ENCODE results near the gene ZP1.
"Not testable (repeated sequence)": the region's sequence is repeated elsewhere in the genome, so short reads cannot be mapped to it uniquely, and the experiment has no call there.

The ZP1 gene

DNA sequence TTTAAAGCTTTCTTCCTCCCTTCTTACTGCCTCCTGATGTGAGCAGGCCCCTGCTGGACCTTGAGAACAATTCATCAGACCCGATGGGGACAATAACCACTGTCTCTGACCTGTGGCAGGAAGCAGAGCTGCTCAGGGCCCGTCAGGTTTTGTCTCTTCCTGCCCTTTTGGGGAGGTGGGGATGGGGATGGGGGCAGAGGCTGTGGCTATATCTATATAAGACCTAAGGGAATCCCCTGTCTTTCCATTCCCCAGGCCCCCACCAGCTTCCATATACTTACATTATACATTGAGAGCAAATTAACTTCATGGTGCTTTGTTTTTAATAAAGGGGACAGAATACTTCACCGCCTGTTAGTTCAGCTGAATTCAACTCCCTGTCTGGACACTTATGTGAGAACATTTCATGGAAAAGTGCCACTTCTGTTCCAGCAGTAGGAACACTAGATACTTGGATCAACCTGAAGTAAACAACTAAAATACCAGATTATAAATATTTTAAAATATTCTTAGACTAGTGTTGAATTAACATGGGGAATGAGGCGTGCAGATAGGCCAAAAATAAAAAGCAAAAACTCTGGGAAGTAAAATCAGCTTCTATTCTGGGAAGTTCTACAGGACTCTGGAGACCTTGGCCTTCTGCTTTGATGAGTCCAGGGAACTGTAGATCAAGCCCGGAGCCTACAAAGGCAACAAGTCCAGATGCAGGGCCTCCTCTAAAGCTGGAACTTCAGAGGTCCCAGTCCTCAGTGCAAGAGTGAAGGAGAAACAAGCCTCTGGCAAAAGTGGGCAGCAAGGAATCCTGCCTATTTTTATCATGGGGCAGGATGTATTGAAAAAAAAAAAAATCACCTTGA is 11.1 kb downstream of the ZP1 start:
- DNase-seq, result no peak

DNA sequence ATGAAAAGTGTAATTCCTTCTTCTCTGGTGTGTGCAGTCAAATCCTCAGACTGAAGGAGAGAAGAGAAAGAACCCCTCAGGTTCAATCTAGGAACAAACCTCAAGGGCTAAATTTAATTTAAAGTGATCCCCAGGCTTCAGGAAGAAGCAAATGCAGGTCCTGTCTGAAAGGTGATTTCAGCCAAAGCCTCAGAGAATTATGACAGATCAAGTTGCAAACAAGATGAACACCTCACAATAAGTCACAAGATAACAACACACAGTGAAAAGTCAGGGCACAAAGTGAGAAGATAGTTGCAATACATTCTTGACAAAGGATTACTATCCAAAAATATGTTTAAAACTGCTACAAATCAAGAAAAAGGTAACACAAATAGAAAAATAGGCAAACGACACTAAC is 11.8 kb downstream of the ZP1 start:
- DNase-seq, result no peak

DNA sequence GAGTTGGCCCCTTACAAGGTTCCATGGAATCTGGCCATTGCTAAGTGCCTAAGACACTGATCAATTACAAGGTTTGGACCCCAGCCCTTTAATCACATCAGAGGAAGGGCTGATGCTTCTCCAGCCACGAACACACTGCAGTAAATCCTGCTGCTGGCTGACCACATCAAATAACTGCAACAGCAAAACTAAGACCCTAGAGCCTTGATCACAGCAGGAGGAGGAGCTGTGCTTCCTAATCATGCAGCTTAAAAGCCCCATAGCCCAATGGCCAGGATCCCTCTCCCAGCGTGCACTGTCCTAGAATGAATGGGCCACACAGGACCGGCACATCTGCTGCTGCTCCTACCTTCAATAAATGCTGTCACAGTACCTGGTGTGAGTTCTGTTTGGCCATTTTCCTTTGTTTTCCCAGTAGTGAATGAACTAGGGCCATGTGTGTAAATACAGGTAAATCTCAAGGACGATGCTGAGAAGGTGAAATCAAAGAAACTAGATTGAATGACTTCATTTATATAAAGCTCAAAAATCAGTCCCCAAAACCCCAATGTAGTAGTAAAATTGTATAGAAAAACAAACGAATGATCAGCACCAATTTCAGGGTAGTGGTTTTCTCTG is 12.7 kb downstream of the ZP1 start:
- no peak for DNase-seq

DNA sequence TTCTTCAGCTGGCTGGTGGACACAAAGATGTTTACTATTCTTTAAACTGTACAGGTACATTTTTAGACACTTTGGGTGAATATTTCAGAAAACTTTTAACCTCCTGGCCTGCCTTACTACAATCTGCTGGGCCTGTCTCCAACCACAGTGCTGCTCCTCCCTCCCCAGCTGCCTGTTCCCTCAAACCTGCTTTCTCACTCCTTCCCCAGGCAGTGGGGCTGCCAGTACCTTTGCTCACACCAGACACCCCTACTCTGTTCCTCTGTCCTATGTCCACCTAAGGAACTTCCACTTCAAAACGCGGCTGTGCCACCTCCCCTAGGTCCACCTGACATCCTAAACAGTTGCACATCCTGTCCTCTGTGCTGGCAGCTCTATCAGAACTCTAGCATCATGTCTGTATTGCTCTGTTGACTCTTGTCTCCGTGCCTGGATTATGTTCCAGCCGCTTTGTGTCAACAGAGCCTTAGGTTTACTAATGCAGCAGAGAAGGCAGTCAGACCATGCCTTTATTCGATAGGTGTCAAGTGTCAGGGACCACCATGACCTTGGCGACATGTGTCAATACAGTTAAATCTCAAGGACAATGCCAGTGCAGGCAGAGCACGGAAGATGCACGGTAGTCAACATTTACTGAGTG is 13.4 kb downstream of the ZP1 start:
- DNase-seq, result no peak

DNA sequence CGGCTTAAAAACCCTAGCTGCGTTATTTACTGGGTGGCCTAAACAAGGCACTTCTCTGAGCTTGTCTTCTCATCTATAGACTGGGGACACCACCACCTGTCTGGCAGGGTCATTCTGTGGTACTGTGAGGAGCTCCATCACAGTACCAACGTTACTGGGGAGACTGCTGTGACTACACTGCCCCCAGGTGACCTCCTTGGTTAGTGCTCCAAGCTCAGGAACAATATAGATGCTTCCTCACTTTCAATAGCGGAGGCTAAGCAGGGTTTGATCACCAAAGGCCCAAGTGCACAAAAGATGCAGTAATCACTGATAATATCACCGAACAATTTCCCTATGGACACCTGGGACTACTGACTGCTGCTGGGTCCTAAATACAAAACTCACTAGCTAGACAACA is 20.2 kb downstream of the ZP1 start:
- peak; percentile 29 for DNase-seq

DNA sequence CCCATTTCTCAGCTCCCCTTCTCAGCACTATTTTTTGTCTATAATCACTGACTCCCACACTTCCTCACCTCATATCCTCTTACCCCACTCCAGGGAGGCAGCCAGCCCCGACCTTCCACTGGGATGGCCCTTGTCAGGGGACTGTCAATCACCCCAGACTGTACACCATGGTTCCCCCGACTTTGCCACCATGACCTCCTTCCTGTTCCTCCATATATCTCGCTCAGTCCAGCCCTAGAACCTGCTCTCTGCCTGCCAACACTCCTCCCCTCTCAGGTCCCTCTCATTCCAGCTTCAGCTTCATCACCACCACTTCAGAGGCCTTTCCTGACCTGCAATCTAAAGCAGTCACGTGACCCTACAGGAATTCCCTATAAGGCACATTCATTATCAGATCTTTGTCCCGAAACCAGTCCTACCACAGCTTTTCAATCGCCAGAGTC is 22.5 kb downstream of the ZP1 start:
- DNase-seq, result no peak

DNA sequence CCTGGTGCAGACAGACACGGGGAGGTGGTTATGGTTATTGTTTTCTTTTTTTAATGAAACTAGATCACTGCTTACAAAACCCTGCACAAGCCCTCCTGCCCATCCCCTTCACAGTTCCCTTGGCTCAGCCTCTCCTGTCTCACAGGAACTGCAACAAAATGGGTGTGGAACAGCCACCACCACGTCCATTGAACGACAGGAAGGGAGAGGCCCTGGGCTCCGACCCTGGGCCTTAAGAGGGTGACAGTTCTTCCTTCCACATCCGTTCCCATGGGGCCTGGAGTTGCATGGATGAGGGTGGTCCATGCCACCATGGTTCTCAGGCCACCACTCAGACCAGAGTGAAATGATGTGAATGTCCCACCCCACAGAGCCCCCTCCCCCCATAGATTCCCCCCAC is 23.4 kb downstream of the ZP1 start:
- DNase-seq, result no peak

DNA sequence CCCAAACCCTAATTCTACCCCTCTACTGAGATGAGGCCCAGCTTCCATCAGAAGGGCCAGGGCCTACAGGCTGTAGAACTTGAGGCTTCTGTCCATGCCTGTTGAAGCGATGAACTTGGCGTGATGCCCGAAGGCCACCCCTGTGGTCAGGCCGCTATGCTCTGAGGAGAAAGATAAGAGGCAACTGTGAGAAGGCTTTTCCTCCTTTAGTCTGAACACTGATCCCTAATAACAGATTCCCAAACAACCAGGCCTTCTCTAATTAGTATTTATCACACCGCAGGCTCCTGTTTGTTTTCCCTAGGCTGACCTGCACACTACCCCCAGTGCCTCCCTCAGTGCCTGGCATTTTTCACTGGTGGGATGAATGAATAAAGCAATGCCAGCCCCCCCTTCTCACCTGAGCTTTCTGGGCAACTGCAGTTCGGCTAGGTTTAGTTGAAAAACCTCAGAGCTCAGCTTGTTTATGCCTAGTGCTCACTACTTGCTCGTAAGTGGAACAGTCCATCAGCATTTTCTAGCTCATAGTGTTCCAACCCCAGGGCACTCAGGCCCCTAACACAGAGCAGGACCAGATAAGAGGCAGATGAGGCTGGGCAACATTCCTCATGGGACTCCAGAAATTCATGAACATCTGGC is 23.9 kb downstream of the ZP1 start:
- no peak for DNase-seq

DNA sequence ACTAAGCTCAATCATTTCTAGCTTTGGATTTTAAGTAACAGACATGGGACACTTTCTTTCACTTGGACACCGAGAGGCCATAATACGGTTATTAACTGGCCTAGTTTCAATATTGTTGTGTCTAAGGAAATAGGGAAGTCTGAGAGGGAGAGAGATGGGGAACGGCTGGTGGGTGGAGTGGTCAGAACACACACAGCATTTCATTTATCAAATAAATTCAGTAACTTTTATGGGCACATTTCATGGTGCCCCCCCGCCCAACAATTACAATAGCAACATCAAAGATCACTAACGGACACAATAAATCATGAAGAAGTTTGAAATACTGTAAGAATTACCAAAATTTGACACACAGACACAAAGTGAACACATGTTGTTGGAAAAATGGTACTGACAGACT is 28.3 kb downstream of the ZP1 start:
- DNase-seq, result no peak

DNA sequence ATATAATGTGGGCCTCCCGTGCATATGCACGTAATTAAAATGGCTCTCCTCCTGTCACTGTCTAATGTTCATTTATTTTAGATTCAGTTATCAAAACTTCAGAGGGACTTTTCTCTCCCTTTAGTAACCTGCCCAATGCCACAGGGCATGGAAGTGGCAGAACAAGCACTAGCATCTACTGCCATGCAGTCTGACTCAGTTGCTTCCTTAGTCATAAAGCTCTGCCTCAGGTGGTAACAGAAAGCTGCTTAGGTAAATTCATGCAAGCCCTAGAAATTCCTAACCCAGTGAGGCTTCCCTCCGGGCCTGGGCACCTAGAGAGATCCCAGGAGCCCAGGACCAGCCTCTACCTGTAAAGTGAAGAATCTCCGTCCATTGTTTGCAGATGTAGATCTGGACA is 30.2 kb downstream of the ZP1 start:
- no peak for DNase-seq

DNA sequence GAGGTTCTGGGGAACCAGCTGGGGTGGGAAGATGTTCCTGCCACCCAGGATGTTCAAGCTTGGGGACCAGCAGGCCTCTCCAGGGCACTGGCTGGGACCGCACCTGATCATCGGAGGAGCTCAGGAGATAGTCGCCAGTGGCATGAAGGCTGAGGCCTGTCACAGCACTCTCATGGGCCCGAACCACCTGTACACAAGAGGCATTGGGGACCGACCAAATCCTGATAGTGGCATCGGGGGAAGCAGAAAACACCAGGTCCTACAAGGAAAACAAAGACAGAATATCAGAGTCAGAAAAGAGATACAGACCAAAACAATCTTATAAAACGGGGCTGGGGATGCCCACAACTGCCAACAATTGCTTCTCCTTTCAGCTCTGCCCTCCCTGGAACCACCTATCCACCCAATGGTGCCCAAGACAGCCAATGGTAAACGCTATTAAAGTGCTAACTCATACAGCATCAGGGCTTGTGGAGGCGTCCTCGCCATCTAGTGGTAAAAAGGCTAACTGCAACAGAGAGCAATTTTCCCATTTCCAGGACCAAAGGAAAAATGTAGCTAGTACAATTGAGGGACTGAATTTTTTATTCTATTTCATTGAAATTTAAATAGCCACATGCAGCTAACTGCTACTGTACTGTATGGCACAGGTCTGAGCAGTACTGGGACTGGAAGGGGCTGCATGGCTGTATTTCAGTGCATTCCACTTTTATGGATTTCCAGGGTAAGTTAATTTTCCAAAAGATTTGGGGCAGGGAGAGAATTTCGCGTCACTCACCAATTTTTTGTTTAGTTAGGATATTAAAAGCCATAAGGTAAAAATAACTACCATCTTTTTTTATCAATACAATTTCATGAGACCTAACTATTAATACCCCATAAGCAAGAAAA is 31.9 kb downstream of the ZP1 start:
- DNase-seq, result peak; percentile 35

DNA sequence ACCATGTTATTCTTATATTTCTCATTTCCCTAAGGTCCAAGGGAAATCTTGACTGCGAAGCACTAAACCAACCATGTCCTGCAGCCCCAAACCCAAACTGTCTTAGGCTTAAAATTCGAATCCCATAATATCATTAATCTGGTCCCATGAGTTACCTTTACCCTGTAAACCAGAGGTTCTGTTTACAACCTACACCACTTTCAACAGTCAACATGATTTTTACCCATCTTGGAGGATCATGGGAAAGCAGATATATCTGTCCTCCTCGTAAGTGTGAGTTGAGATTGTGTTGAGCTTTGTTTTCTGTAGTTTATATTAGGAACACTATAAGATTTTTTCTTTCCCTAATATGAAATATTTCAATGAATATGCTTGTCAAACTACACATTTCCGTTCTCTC is 32.6 kb downstream of the ZP1 start:
- DNase-seq, result no peak

DNA sequence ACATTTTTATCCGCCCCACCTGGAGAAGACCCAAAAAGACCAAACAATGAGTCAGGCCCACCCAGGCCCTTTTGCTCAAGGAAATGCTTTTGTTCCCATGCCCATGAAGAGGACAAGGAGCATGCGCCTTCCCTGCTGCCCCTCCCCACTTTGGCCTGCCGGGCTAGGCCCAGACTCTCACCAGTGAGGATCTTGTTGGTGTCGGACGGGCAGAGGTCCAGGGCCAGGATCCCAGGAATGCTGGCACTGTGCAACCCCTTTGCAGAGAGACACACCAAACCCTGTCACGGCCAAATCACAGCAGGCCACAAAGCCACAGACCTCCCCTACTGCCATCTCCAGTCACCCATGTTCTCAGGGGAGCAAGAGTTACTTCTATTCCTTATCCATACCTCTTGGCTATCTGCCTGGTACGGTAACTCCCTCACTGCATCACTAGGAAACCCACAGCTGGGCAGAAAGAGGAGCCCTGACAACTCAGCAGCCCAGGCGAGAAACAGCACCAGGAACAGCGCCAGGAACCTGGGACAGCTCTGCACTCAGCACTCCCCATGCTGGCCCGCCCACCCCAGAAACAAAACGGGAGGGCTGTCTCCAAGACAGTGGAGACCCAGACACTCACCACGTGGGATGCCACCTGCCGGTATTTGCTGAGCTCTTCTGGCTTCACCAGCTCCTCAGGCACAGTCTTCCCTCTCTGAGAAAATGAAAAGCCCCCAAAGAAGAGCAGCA is 33.5 kb downstream of the ZP1 start:
- DNase-seq, result no peak

DNA sequence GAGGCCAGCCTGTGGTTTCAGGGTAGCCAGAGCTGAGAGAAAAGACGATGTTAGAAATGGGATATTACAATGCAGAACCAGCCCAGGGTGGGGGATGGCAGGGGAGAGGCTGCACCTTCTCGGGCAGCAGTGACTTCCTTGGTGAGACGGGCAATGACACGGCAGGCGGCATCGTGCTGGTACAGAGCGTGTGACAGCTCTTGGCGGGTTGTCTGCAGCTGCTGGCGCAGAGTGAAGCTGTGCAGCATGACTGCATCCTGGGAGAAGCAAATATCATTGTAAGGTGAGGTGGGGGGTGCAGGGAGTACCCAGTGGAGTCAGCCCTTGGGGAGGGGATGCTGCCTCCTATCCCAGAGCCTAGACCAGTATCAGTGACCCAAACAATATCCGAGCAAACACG is 35.3 kb downstream of the ZP1 start:
- DNase-seq, result no peak

DNA sequence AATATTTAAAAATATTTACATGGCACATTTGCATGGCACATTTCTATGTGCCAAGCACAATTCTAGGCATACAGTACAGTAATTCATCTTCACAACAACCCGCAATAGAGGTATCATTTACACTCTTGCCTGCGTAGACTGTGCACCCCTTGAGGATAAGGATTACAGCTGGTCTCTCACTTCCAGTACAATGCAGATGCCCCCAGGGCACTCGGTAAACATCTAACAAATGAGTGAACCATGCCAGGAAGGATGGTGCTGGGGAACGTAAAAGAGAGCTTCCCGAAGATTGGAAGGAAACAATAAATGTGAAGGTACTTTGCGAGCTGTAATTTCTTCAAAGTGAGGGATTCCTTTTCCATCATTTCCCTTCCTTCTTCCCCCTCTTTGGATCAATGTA is 37.7 kb downstream of the ZP1 start:
- no peak for DNase-seq

DNA sequence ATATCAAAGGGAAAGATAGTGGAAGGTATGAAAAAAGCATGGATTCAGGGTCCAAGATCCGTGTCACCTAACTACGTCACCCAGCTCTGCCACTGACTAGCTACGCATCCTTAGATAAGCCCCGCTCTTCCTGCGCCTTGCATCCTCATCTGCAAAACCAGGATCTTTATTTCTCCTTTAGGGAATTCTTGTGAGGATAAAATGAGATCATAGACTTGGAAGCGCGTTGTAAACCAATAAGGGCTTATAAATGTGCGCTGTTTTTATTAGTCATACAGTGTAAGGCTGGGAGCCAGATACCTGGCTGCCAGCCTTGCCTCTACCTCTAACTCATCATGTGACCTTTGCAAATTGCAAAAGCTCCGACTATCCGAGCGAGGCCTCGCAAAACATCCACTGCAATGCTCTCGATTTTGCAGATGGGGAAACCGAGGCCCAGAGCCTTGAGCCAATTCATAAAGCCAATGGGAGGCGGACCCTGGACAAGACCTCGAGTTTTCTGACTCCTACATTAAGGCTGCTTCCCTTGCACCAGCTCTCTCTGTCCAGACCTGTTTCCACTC is 38.3 kb downstream of the ZP1 start:
- DNase-seq, result no peak

DNA sequence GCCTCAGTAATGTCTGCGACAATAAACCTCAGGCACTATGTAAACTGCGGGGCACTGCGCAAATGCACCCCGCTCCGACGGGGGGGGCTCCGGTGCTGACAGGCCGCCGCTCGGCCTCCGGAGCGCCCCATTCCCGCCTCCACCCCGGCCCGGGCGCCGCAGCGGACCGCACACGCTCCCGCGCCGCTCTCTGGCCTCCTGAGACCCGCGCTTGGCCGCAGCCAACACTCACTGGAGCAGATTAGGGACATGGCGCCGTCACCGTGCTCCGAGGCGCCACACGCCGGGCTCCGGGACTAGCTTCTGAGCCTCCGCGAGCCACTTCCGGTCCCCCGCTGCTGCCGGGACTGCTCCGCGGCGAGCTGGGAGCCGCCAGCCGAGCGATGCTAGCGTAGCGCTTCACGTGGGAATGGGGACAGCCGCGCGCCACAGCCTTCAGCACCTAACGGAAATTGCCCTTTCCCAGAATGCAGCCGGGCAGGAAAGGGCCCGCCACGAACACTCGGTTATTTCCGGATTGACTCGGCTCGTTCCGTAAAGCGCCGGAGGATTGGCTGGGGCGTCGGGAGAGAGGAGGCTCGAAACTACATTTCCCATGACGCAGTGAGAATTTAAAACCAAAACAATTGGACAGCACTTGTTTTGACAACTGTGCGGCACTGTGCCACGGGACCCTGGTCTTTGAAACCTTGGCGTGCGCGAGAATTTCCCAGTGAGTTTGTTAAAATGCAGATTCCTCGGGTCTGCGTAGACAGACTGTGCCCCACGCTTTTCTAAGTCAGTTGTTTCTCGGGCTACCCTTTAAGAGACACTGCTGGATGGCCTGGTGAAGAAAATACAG is 39.0 kb downstream of the ZP1 start, which contains the start of gene PRPF19:
Gene PRPF19, minus strand, starts transcription at position 454 of the 841 bp plus-strand sequence. Its CDS starts 203 bp downstream, at position 251.
- DNase-seq, result peak; percentile 97

DNA sequence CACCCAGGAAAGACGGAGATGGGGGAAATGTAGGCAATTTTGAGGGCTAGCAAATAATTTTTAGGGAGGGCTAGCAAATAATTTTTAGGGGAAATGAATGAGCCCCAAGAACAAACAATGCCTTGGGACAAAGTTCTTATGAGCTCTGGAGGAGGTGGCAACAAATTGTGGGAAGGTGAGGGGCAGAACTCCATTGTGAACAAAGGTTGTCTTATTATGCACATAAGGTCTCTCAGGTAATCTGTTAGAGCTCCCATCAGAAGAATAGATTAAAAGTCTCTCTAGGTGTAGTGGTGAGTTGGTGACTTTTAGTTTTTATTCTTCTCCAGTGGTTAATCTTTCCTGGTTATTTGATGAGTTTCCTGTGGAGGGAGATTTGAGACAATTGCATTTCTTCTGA is 41.5 kb downstream of the ZP1 start:
- DNase-seq, result no peak

DNA sequence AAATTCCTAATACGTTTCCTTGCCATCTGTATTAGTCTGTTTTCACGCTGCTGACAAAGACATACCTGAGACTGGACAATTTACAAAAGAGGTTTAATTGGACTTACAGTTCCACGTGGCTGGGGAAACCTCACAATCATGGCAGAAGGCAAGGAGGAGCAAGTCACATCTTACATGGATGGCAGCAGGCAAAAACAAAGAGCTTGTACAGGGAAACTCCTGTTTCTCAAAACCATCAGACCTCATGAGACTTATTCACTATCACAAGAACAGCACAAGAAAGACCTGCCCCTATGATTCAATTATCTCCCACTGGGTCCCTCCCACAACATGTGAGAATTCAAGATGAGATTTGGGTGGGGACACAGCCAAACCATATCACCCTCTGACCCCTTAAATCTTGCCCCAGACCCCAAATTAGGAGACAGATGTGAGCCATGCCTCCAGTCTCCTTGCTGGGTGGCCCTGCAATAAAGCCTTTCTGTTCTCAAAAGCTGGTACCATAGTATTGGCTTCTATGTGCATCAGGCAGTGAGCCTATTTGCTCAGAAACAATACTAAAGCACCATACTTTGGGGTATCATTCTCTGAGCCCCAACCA is 42.4 kb downstream of the ZP1 start:
- DNase-seq, result not testable (repeated sequence)

DNA sequence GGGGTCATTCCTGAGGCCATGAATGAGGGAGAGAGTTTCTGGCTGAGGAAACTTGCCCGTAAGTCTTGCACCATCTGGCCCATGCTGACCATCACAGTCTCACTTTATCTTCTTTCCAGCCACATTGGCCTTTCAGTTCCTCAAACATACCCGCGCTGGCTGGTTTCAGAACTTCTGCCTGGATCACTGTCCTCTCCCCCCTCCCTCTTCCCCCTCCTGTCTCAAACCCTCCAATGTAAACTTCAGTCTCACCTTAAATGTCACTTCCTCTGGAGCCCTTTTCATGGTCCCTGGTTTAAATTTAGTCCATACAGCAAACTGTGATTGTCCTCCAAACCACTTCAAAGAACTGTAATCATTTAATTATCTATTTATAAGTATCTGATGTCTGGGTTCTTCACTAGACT is 42.9 kb downstream of the ZP1 start:
- DNase-seq, result peak; percentile 67
